Panc1 (cell line): ENCODE measurements around the gene GZMB. TPM values are rescaled to one million over a fixed set of nuclear protein-coding genes. Genes with fewer than 3 reads are reported as not detected.

Source experiments
- ATAC-seq: fragments of 200-7000 bp; cut with Tn5 transposase; 2 replicates; pipeline ENCODE4 v1.9.1; 2020; ENCODE audit warnings: mild to moderate bottlenecking, moderate library complexity
- BruUV-seq: library from RNA; stranded (reverse); fragments of 400-500 nt; replicated peaks from 2 replicates; lab custom pipeline; 2021; lab: Mats Ljungman, UMichigan
- CTCF ChIA-PET: fragments of 300-600 bp; sonication (Branson Sonifier 250); formaldehyde crosslinking; loops from one replicate; lab custom pipeline; 2022; ENCODE audit warnings: antibody characterized with exemption; lab: Charles Lee
- POLR2A ChIA-PET: fragments of 300-600 bp; sonication (Branson Sonifier 250); formaldehyde crosslinking; loops from one replicate; lab custom pipeline; 2022; ENCODE audit warnings: antibody characterized with exemption; lab: Charles Lee
- DNase-seq: peaks from one replicate; pipeline ENCODE4 v3.0.0-alpha.2; 2010; ENCODE audit warnings: low read depth, low spot score
- H3K27ac ChIP-seq: 2 replicates; pipeline ENCODE4 v1.5.1; 2011; ENCODE audit warnings: mild to moderate bottlenecking, low read length, inconsistent platforms
- H3K27me3 ChIP-seq: fragments of 200-500 bp; sonication (Bioruptor generic); 2 replicates; pipeline ENCODE4 v1.6.0; 2014; ENCODE audit warnings: low read length, inconsistent platforms; ENCODE audit not compliant: control insufficient read depth, insufficient read depth
- H3K36me3 ChIP-seq: fragments of 200-500 bp; sonication (Bioruptor generic); 2 replicates; pipeline ENCODE4 v1.5.1; 2014; ENCODE audit warnings: inconsistent platforms, mild to moderate bottlenecking, low read length, moderate library complexity; ENCODE audit not compliant: control insufficient read depth, insufficient read depth
- H3K4me1 ChIP-seq: 2 replicates; pipeline ENCODE4 v1.5.1; 2011; ENCODE audit warnings: inconsistent platforms, mild to moderate bottlenecking, low read length, moderate library complexity; ENCODE audit not compliant: control insufficient read depth, insufficient read depth
- H3K4me3 ChIP-seq, 2 experiments: 2 replicates each; pipeline ENCODE4 v1.5.1; 2011 to 2012; ENCODE audit warnings: low read depth in 2 of 2, low read length in 2 of 2, mild to moderate bottlenecking in 2 of 2, inconsistent platforms in 1 of 2, moderate library complexity in 1 of 2
- H3K9me3 ChIP-seq: fragments of 200-500 bp; sonication (Bioruptor generic); 2 replicates; pipeline ENCODE4 v1.5.1; 2014; ENCODE audit warnings: low read depth, mild to moderate bottlenecking, inconsistent platforms, low read length, moderate library complexity; ENCODE audit not compliant: control insufficient read depth, insufficient read depth
- CTCF ChIP-seq: fragments of 450-650 bp; IDR thresholded peaks from 2 replicates; pipeline ENCODE4 v1.5.1; 2017; ENCODE audit warnings: mild to moderate bottlenecking
- POLR2AphosphoS5 ChIP-seq: IDR thresholded peaks from 2 replicates; pipeline ENCODE4 v1.6.1; 2012; ENCODE audit warnings: mild to moderate bottlenecking, low read depth, low read length, moderate library complexity
- REST ChIP-seq, 2 experiments: IDR thresholded peaks; 2 replicates each; pipeline ENCODE4 v1.6.1; 2011 to 2012; ENCODE audit warnings: low read depth in 2 of 2, control low read depth in 1 of 2, low read length in 1 of 2, mild to moderate bottlenecking in 1 of 2, moderate library complexity in 1 of 2; ENCODE audit not compliant: insufficient read depth in 1 of 2
- SIN3A ChIP-seq: IDR thresholded peaks from 2 replicates; pipeline ENCODE4 v1.6.1; 2012; ENCODE audit warnings: low read depth, mild to moderate bottlenecking, low read length, moderate library complexity, borderline replicate concordance; ENCODE audit not compliant: insufficient read depth
- TCF7L2 ChIP-seq: IDR thresholded peaks from 2 replicates; pipeline ENCODE4 v1.6.1; 2011; ENCODE audit warnings: mild to moderate bottlenecking, low read depth, low read length, inconsistent platforms
- in situ Hi-C: cut with HindIII; loops from 2 replicates; pipeline ENCODE4 v1.10.0; 2016; ENCODE audit warnings: low sequenced_read_pairs, low pct_unique_long_range_greater_than_20kb
- intact Hi-C: fragments of 100-400 bp; cut with micrococcal nuclease; formaldehyde crosslinking; loops from one replicate; pipeline ENCODE4 v1.10.0; 2022; ENCODE audit not compliant: unreplicated experiment
- total RNA-seq: library from RNA; stranded (reverse); gene quantifications from one replicate; pipeline ENCODE4 v1.2.1, GENCODE V29; 2021; ENCODE audit not compliant: unreplicated experiment

Gene GZMB
- total RNA-seq, 1 experiment from 2014 or later = 1.2 TPM

- no peaks in the 10 kb centered on the region for H3K36me3 ChIP-seq
- intact Hi-C loops = no loop called here
- H3K27me3 ChIP-seq = peaks cover 2% of the 10 kb centered on the region; the same call in 1 of the 2 replicates
Observed at GRCh38 chr14:24673534-24674203, 39.7 kb upstream of the GZMB start.

GRCh38 chr14:24673059-24673458, 39.1 kb upstream of the GZMB start:
- intact Hi-C loops (no loop called here), in situ Hi-C loops (no loop called here)
- Histone ChIP-seq H3K9me3 (no peaks in the 10 kb centered on the region), H3K27ac (no peak overlapping the region), H3K27me3 (peaks cover 2% of the 10 kb centered on the region; the same call in 1 of the 2 replicates), H3K36me3 (no peaks in the 10 kb centered on the region), H3K4me3 (no peak overlapping the region), H3K4me1 (no peaks in the 10 kb centered on the region)
- ChIA-PET CTCF (no interaction called here), POLR2A (no interaction called here)
- DNase-seq (no peak), ATAC-seq (no peak)
- TF ChIP-seq REST (IDR thresholded peaks at IDR 0.05; ENCODE audit: insufficient read depth in 1 of 2, low read depth in 2 of 2, low read length in 1 of 2) = no peak
- no peak for TF ChIP-seq TCF7L2
- TF ChIP-seq SIN3A = no peak
- TF ChIP-seq CTCF = no peak
- TF ChIP-seq POLR2AphosphoS5 = no peak
- no TSS peak for BruUV-seq

More at GRCh38 chr14:24673534-24674203, 39.7 kb upstream of the GZMB start:
- POLR2A ChIA-PET = no interaction called here
- Histone ChIP-seq H3K4me3 (no peak overlapping the region), H3K9me3 (no peaks in the 10 kb centered on the region), H3K27ac (no peak overlapping the region), H3K4me1 (no peaks in the 10 kb centered on the region)
- CTCF ChIA-PET = no interaction called here
- TF ChIP-seq TCF7L2 (no peak), SIN3A (no peak), POLR2AphosphoS5 (no peak), CTCF (no peak), REST (IDR thresholded peaks at IDR 0.05; ENCODE audit: insufficient read depth in 1 of 2, low read depth in 2 of 2, low read length in 1 of 2) (no peak)
- BruUV-seq = no TSS peak
- in situ Hi-C loops = no loop called here
- DNase-seq = no peak
- no peak for ATAC-seq
